Adipocyte (in vitro differentiated cells): ENCODE data around the gene NELFB.

Experiments
- DNase-seq: peaks from one replicate; pipeline ENCODE4 v3.0.0-alpha.2; 2015; ENCODE audit warnings: low read depth
- H3K27me3 ChIP-seq: replicated peaks from 2 replicates; pipeline ENCODE4 v1.7.0; 2013; ENCODE audit warnings: mild to moderate bottlenecking, low read length, moderate library complexity; ENCODE audit not compliant: control insufficient read depth, insufficient read depth
- H3K36me3 ChIP-seq: 2 replicates; pipeline ENCODE4 v1.7.0; 2013; ENCODE audit warnings: low read length, mild to moderate bottlenecking, moderate library complexity; ENCODE audit not compliant: control insufficient read depth, insufficient read depth, severe bottlenecking
- H3K4me1 ChIP-seq: 2 replicates; pipeline ENCODE4 v1.7.0; 2013; ENCODE audit warnings: mild to moderate bottlenecking, low read length, moderate library complexity; ENCODE audit not compliant: control insufficient read depth, insufficient read depth
- H3K4me3 ChIP-seq: 2 replicates; pipeline ENCODE4 v1.7.0; 2013; ENCODE audit warnings: mild to moderate bottlenecking, low read length, moderate library complexity
- H3K9ac ChIP-seq: 2 replicates; pipeline ENCODE4 v1.7.0; 2013; ENCODE audit warnings: mild to moderate bottlenecking, low read length, moderate library complexity
- H3K9me3 ChIP-seq: 2 replicates; pipeline ENCODE4 v1.7.0; 2013; ENCODE audit warnings: mild to moderate bottlenecking, low read length, moderate library complexity; ENCODE audit not compliant: control insufficient read depth

NELFB gene

GRCh38 chr9:137277329-137278041 lies 22.4 kb downstream of the NELFB start, which contains the start of gene TOR4A:
TOR4A (plus strand) TSS chr9:137277726; CDS start chr9:137278690, 964 bp downstream.
- H3K4me3 ChIP-seq = peak within 1 kb of the TSS; percentile 61
- peak within 1 kb of the TSS; percentile 63 for H3K9ac ChIP-seq
- no peaks in the 10 kb centered on the region for H3K36me3 ChIP-seq
- H3K4me1 ChIP-seq = peaks cover 23% of the 10 kb centered on the region
- no peaks in the 10 kb centered on the region for H3K9me3 ChIP-seq
- peak; percentile 92 for DNase-seq
- peaks cover 14% of the 10 kb centered on the region for H3K27me3 ChIP-seq

- H3K36me3 ChIP-seq = no peaks in the 10 kb centered on the region
- peak overlapping the region; percentile 34 for H3K9ac ChIP-seq
- no peaks in the 10 kb centered on the region for H3K9me3 ChIP-seq
- peak; percentile 51 for DNase-seq
- peaks cover 23% of the 10 kb centered on the region for H3K4me1 ChIP-seq
- peak overlapping the region; percentile 61 for H3K4me3 ChIP-seq
- peaks cover 14% of the 10 kb centered on the region for H3K27me3 ChIP-seq
These were observed 23.1 kb downstream of the NELFB start for GRCh38 chr9:137278061-137278701.

- Histone ChIP-seq H3K9ac (no peak overlapping the region), H3K9me3 (no peaks in the 10 kb centered on the region), H3K27me3 (peaks cover 14% of the 10 kb centered on the region), H3K4me3 (no peak overlapping the region), H3K4me1 (peaks cover 23% of the 10 kb centered on the region), H3K36me3 (no peaks in the 10 kb centered on the region)
- no peak for DNase-seq
These were observed 23.9 kb downstream of the NELFB start for GRCh38 chr9:137278721-137279711.

GRCh38 chr9:137279741-137280473 lies 24.8 kb downstream of the NELFB start:
- Histone ChIP-seq H3K4me1 (peaks cover 23% of the 10 kb centered on the region), H3K9ac (no peak overlapping the region), H3K9me3 (no peaks in the 10 kb centered on the region), H3K4me3 (no peak overlapping the region), H3K36me3 (no peaks in the 10 kb centered on the region), H3K27me3 (peaks cover 14% of the 10 kb centered on the region)
- DNase-seq = no peak

- Histone ChIP-seq H3K36me3 (no peaks in the 10 kb centered on the region), H3K27me3 (peaks cover 14% of the 10 kb centered on the region), H3K9ac (no peak overlapping the region), H3K9me3 (no peaks in the 10 kb centered on the region), H3K4me1 (peaks cover 21% of the 10 kb centered on the region), H3K4me3 (no peak overlapping the region)
- DNase-seq = no peak
These were observed 25.6 kb downstream of the NELFB start for GRCh38 chr9:137280474-137281344.

- no peak overlapping the region for H3K9ac ChIP-seq
- H3K4me3 ChIP-seq = no peak overlapping the region
- H3K36me3 ChIP-seq = no peaks in the 10 kb centered on the region
- peaks cover 14% of the 10 kb centered on the region for H3K27me3 ChIP-seq
- no peaks in the 10 kb centered on the region for H3K9me3 ChIP-seq
- no peak for DNase-seq
- H3K4me1 ChIP-seq = peaks cover 14% of the 10 kb centered on the region
These were observed 26.4 kb downstream of the NELFB start for GRCh38 chr9:137281345-137282116.

GRCh38 chr9:137286975-137287383 lies 31.9 kb downstream of the NELFB start:
- Histone ChIP-seq H3K36me3 (no peaks in the 10 kb centered on the region), H3K27me3 (no peaks in the 10 kb centered on the region), H3K9ac (no peak overlapping the region), H3K4me1 (no peaks in the 10 kb centered on the region), H3K4me3 (no peak overlapping the region), H3K9me3 (no peaks in the 10 kb centered on the region)
- DNase-seq = peak; percentile 34

- peaks cover 7% of the 10 kb centered on the region for H3K9me3 ChIP-seq
- no peaks in the 10 kb centered on the region for H3K4me1 ChIP-seq
- no peaks in the 10 kb centered on the region for H3K36me3 ChIP-seq
- peaks cover 41% of the 10 kb centered on the region for H3K27me3 ChIP-seq
- no peak overlapping the region for H3K4me3 ChIP-seq
- H3K9ac ChIP-seq = no peak overlapping the region
- no peak for DNase-seq
These were observed 38.0 kb downstream of the NELFB start for GRCh38 chr9:137293094-137293481.

GRCh38 chr9:137293482-137294090 lies 38.5 kb downstream of the NELFB start:
- Histone ChIP-seq H3K9ac (no peak overlapping the region), H3K27me3 (peaks cover 46% of the 10 kb centered on the region), H3K4me3 (no peak overlapping the region), H3K9me3 (peaks cover 7% of the 10 kb centered on the region), H3K4me1 (no peaks in the 10 kb centered on the region), H3K36me3 (no peaks in the 10 kb centered on the region)
- no peak for DNase-seq
